ENCODE results near the gene GRPEL2. TPM values are rescaled to one million over a fixed set of nuclear protein-coding genes. Genes with fewer than 3 reads are reported as not detected.

Gene GRPEL2
- total RNA-seq, 4 donors from 2014 or later = 12.6 to 19.6 (median 13.7) TPM

GRCh38 chr5:149352169-149352568 is 6.9 kb downstream of the GRPEL2 start:
- TF ChIP-seq, protein P1, sequence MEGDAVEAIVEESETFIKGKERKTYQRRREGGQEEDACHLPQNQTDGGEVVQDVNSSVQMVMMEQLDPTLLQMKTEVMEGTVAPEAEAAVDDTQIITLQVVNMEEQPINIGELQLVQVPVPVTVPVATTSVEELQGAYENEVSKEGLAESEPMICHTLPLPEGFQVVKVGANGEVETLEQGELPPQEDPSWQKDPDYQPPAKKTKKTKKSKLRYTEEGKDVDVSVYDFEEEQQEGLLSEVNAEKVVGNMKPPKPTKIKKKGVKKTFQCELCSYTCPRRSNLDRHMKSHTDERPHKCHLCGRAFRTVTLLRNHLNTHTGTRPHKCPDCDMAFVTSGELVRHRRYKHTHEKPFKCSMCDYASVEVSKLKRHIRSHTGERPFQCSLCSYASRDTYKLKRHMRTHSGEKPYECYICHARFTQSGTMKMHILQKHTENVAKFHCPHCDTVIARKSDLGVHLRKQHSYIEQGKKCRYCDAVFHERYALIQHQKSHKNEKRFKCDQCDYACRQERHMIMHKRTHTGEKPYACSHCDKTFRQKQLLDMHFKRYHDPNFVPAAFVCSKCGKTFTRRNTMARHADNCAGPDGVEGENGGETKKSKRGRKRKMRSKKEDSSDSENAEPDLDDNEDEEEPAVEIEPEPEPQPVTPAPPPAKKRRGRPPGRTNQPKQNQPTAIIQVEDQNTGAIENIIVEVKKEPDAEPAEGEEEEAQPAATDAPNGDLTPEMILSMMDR (IDR thresholded peaks at IDR 0.05) = no peak
- TF ChIP-seq POLR2A (IDR thresholded peaks at IDR 0.05) = no peak
- H3K27ac ChIP-seq = no peak overlapping the region
- H3K27me3 ChIP-seq = no peaks in the 10 kb centered on the region
- DNase-seq = no peak
- intact Hi-C loops (cut with DNase I) = no loop called here
- no peaks in the 10 kb centered on the region for H3K9me3 ChIP-seq
- peaks cover 34 to 56% of the 10 kb centered on the region in 2 donors for H3K36me3 ChIP-seq
- no peaks in the 10 kb centered on the region for H3K4me1 ChIP-seq
- WGBS, 2 donors = 83 to 85% methylated on average over 4 of the region's 4 CpGs
- no peak overlapping the region for H3K4me3 ChIP-seq (replicated peaks in 1 of 3)

- Histone ChIP-seq H3K9me3 (no peaks in the 10 kb centered on the region), H3K27me3 (no peaks in the 10 kb centered on the region), H3K4me3 (replicated peaks in 1 of 3) (no peak overlapping the region), H3K36me3 (peaks cover 29 to 50% of the 10 kb centered on the region in 2 donors), H3K27ac (no peak overlapping the region), H3K4me1 (peaks cover 3 to 7% of the 10 kb centered on the region in 2 donors)
- no peak for DNase-seq
- TF ChIP-seq, protein P1 (IDR thresholded peaks at IDR 0.05) = no peak
- TF ChIP-seq POLR2A (IDR thresholded peaks at IDR 0.05) = no peak
- WGBS, 2 donors = 91 to 97% methylated on average over 2 of the region's 2 CpGs
- intact Hi-C loops (cut with DNase I) = no loop called here
Measured at GRCh38 chr5:149353911-149354310, 8.6 kb downstream of the GRPEL2 start.

- H3K27ac ChIP-seq = no peak overlapping the region
- WGBS, 2 donors = 91 to 93% methylated on average over 1 of the region's 1 CpG
- intact Hi-C loops (cut with DNase I) = no loop called here
- H3K9me3 ChIP-seq = no peaks in the 10 kb centered on the region
- H3K36me3 ChIP-seq = peaks cover 11 to 33% of the 10 kb centered on the region in 2 donors
- TF ChIP-seq, protein P1 (IDR thresholded peaks at IDR 0.05) = no peak
- TF ChIP-seq POLR2A (IDR thresholded peaks at IDR 0.05) = no peak
- H3K27me3 ChIP-seq = no peaks in the 10 kb centered on the region
- H3K4me1 ChIP-seq = peaks cover 3 to 7% of the 10 kb centered on the region in 2 donors
- no peak overlapping the region for H3K4me3 ChIP-seq (replicated peaks in 1 of 3)
- no peak for DNase-seq
Measured at GRCh38 chr5:149355688-149356087, 10.4 kb downstream of the GRPEL2 start.

DNA sequence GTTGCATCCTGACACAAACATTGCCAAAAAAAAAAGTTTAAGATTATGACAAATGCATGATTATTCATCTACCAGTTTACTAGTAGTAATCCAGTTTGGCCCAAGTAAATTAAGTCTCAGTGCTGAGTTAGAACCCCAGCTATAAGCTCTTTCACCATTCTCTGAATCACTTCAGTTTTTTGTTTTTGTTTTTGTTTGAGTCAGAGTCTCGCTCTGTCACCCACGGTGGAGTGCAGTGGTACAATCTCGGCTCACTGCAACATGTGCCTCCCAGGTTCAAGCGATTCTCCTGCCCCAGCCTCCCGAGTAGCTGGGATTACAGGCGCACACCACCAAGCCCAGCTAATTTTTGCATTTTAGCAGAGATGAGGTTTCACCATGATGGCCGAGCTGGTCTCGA is 11.1 kb downstream of the GRPEL2 start:
- H3K4me1 ChIP-seq = peaks cover 3 to 7% of the 10 kb centered on the region in 2 donors
- H3K36me3 ChIP-seq = peaks cover 4 to 26% of the 10 kb centered on the region in 2 donors
- no peak for TF ChIP-seq POLR2A (IDR thresholded peaks at IDR 0.05)
- TF ChIP-seq, protein P1 (IDR thresholded peaks at IDR 0.05) = no peak
- WGBS, 2 donors = 93 to 97% methylated on average over 8 of the region's 8 CpGs
- no peaks in the 10 kb centered on the region for H3K27me3 ChIP-seq
- intact Hi-C loops (cut with DNase I) = no loop called here
- no peak for DNase-seq
- H3K27ac ChIP-seq = no peak overlapping the region
- H3K9me3 ChIP-seq = no peaks in the 10 kb centered on the region
- no peak overlapping the region for H3K4me3 ChIP-seq (replicated peaks in 1 of 3)

GRCh38 chr5:149357370-149358293 is 12.3 kb downstream of the GRPEL2 start, which contains the start of gene PCYOX1L:
Gene PCYOX1L, plus strand, starts transcription at chr5:149358046. Its CDS starts 23 bp downstream, at chr5:149358069.
- H3K27ac ChIP-seq = peak within 1 kb of the TSS in 1 of 3 donors; percentile 61

More at GRCh38 chr5:149357370-149358293, 12.3 kb downstream of the GRPEL2 start, which contains the start of gene PCYOX1L:
- Histone ChIP-seq H3K4me3 (replicated peaks in 1 of 3) (peak within 1 kb of the TSS; percentile 21 to 76 (median 71)), H3K4me1 (peaks cover 3 to 7% of the 10 kb centered on the region in 2 donors), H3K36me3 (peaks cover 0 to 14% of the 10 kb centered on the region in 2 donors), H3K9me3 (no peaks in the 10 kb centered on the region), H3K27me3 (no peaks in the 10 kb centered on the region)
- intact Hi-C loops (cut with DNase I) = no loop called here
- WGBS, 2 donors = 3 to 5% methylated on average over 28 to 34 of the region's 61 CpGs
- DNase-seq = peak; percentile 95 to 97
- TF ChIP-seq POLR2A (IDR thresholded peaks at IDR 0.05) = peak in 1 of 2 donors; percentile 49
- TF ChIP-seq, protein P1 (IDR thresholded peaks at IDR 0.05) = no peak
